HG03139 (cell line): ENCODE data around the gene ALDH3B1.

Experiments used
- ATAC-seq: cut with Tn5 transposase; IDR thresholded peaks from one replicate; pipeline ENCODE4 v1.9.1; 2021; ENCODE audit not compliant: unreplicated experiment

Gene ALDH3B1

GRCh38 chr11:67997475-67997921 is 12.6 kb upstream of the ALDH3B1 start:
- no peak for ATAC-seq

- no peak for ATAC-seq
These were observed 11.7 kb upstream of the ALDH3B1 start for GRCh38 chr11:67998150-67999045.

- ATAC-seq, result no peak
These were observed 10.9 kb upstream of the ALDH3B1 start for GRCh38 chr11:67999201-67999629.

GRCh38 chr11:67999704-68000103 is 10.4 kb upstream of the ALDH3B1 start:
- no peak for ATAC-seq

- peak; percentile 19 for ATAC-seq
These were observed 7.6 kb upstream of the ALDH3B1 start for GRCh38 chr11:68002575-68002937.

- peak; percentile 25 for ATAC-seq
These were observed 6.9 kb upstream of the ALDH3B1 start for GRCh38 chr11:68002938-68003845.

GRCh38 chr11:68003846-68004550 is 6.1 kb upstream of the ALDH3B1 start, which contains the start of gene UNC93B1:
UNC93B1 (minus strand) TSS chr11:68004097; CDS start chr11:68004043, 54 bp downstream.
- peak; percentile 57 for ATAC-seq

GRCh38 chr11:68004551-68005335 is 5.4 kb upstream of the ALDH3B1 start:
- no peak for ATAC-seq

- ATAC-seq, result no peak
These were observed 3.4 kb upstream of the ALDH3B1 start for GRCh38 chr11:68006606-68007166.

- no peak for ATAC-seq
These were observed 2.4 kb upstream of the ALDH3B1 start for GRCh38 chr11:68007498-68008380.

GRCh38 chr11:68008381-68009337 is 1.5 kb upstream of the ALDH3B1 start:
- ATAC-seq, result no peak

- no peak for ATAC-seq
These were observed 587 bp upstream of the ALDH3B1 start for GRCh38 chr11:68009391-68010089.

GRCh38 chr11:68011051-68011943 is 1.2 kb downstream of the ALDH3B1 start:
- no peak for ATAC-seq

- no peak for ATAC-seq
These were observed 2.1 kb downstream of the ALDH3B1 start for GRCh38 chr11:68012044-68012842.
